ENCODE data around the gene LRCH3.
"Not testable (repeated sequence)": the region's sequence is repeated elsewhere in the genome, so short reads cannot be mapped to it uniquely, and the experiment has no call there.

LRCH3 gene

GRCh38 chr3:197880491-197881269 is 89.6 kb downstream of the LRCH3 start:
- CTCF ChIA-PET = no interaction called here
- POLR2A ChIA-PET = no interaction called here
- DNase-seq (ENCODE audit: extremely low spot score) = no peak
- no peak for TF ChIP-seq ZNF384 (IDR thresholded peaks at IDR 0.05)
- TF ChIP-seq SP1 (IDR thresholded peaks at IDR 0.05) = no peak
- TF ChIP-seq HDGF (IDR thresholded peaks at IDR 0.05; ENCODE audit: borderline replicate concordance) = no peak
- no peak for TF ChIP-seq FOXA1 (IDR thresholded peaks at IDR 0.05)
- TF ChIP-seq TARDBP (IDR thresholded peaks at IDR 0.05) = no peak
- TF ChIP-seq CTBP1 (IDR thresholded peaks at IDR 0.05; ENCODE audit: borderline replicate concordance) = no peak
- no peak for TF ChIP-seq LEF1 (IDR thresholded peaks at IDR 0.05; ENCODE audit: borderline replicate concordance)
- TF ChIP-seq ARNT (IDR thresholded peaks at IDR 0.05) = no peak
- TF ChIP-seq L3MBTL2 (conservative IDR thresholded peaks at IDR 0.05) = no peak
- TF ChIP-seq SUZ12 (IDR thresholded peaks at IDR 0.05) = no peak
- TF ChIP-seq FOXM1 (IDR thresholded peaks at IDR 0.05; ENCODE audit: borderline replicate concordance) = no peak
- TF ChIP-seq FOXK2 (IDR thresholded peaks at IDR 0.05) = no peak
- TF ChIP-seq ELF4 (IDR thresholded peaks at IDR 0.05) = no peak
- no peak for TF ChIP-seq NFRKB (IDR thresholded peaks at IDR 0.05)
- TF ChIP-seq BHLHE40 (IDR thresholded peaks at IDR 0.05; ENCODE audit: borderline replicate concordance) = no peak
- TF ChIP-seq PKNOX1 (IDR thresholded peaks at IDR 0.05) = no peak

- CTCF ChIA-PET = no interaction called here
- DNase-seq (ENCODE audit: extremely low spot score) = no peak
- POLR2A ChIA-PET = no interaction called here
- no peak for TF ChIP-seq LEF1 (IDR thresholded peaks at IDR 0.05; ENCODE audit: borderline replicate concordance)
- no peak for TF ChIP-seq SUZ12 (IDR thresholded peaks at IDR 0.05)
- TF ChIP-seq SP1 (IDR thresholded peaks at IDR 0.05) = no peak
- no peak for TF ChIP-seq TARDBP (IDR thresholded peaks at IDR 0.05)
- TF ChIP-seq FOXA1 (IDR thresholded peaks at IDR 0.05) = no peak
- no peak for TF ChIP-seq BHLHE40 (IDR thresholded peaks at IDR 0.05; ENCODE audit: borderline replicate concordance)
- TF ChIP-seq PKNOX1 (IDR thresholded peaks at IDR 0.05) = no peak
- TF ChIP-seq NFRKB (IDR thresholded peaks at IDR 0.05) = no peak
- TF ChIP-seq ARNT (IDR thresholded peaks at IDR 0.05) = no peak
- no peak for TF ChIP-seq FOXK2 (IDR thresholded peaks at IDR 0.05)
- TF ChIP-seq HDGF (IDR thresholded peaks at IDR 0.05; ENCODE audit: borderline replicate concordance) = no peak
- TF ChIP-seq ZNF384 (IDR thresholded peaks at IDR 0.05) = no peak
- no peak for TF ChIP-seq FOXM1 (IDR thresholded peaks at IDR 0.05; ENCODE audit: borderline replicate concordance)
- TF ChIP-seq L3MBTL2 (conservative IDR thresholded peaks at IDR 0.05) = no peak
- no peak for TF ChIP-seq ELF4 (IDR thresholded peaks at IDR 0.05)
- TF ChIP-seq CTBP1 (IDR thresholded peaks at IDR 0.05; ENCODE audit: borderline replicate concordance) = no peak
Measured at GRCh38 chr3:197881270-197881969, 90.4 kb downstream of the LRCH3 start.

- POLR2A ChIA-PET = no interaction called here
- DNase-seq (ENCODE audit: extremely low spot score) = no peak
- CTCF ChIA-PET = no interaction called here
- TF ChIP-seq FOXK2 (IDR thresholded peaks at IDR 0.05) (no peak), BHLHE40 (IDR thresholded peaks at IDR 0.05; ENCODE audit: borderline replicate concordance) (no peak), NFRKB (IDR thresholded peaks at IDR 0.05) (no peak), FOXM1 (IDR thresholded peaks at IDR 0.05; ENCODE audit: borderline replicate concordance) (no peak), PKNOX1 (IDR thresholded peaks at IDR 0.05) (no peak), LEF1 (IDR thresholded peaks at IDR 0.05; ENCODE audit: borderline replicate concordance) (no peak), CTBP1 (IDR thresholded peaks at IDR 0.05; ENCODE audit: borderline replicate concordance) (no peak), FOXA1 (IDR thresholded peaks at IDR 0.05) (no peak), SP1 (IDR thresholded peaks at IDR 0.05) (no peak), HDGF (IDR thresholded peaks at IDR 0.05; ENCODE audit: borderline replicate concordance) (no peak)
Measured at GRCh38 chr3:197881970-197882338, 90.9 kb downstream of the LRCH3 start.

GRCh38 chr3:197882586-197882985 is 91.5 kb downstream of the LRCH3 start:
- POLR2A ChIA-PET = no interaction called here
- DNase-seq (ENCODE audit: extremely low spot score) = no peak
- no peak for TF ChIP-seq SP1 (IDR thresholded peaks at IDR 0.05)
- TF ChIP-seq FOXM1 (IDR thresholded peaks at IDR 0.05; ENCODE audit: borderline replicate concordance) = no peak
- TF ChIP-seq ZNF384 (IDR thresholded peaks at IDR 0.05) = no peak
- no peak for TF ChIP-seq FOXK2 (IDR thresholded peaks at IDR 0.05)
- no peak for TF ChIP-seq L3MBTL2 (conservative IDR thresholded peaks at IDR 0.05)
- no peak for TF ChIP-seq NFRKB (IDR thresholded peaks at IDR 0.05)
- CTCF ChIA-PET = no interaction called here

- POLR2A ChIA-PET = no interaction called here
- TF ChIP-seq FOXM1 (IDR thresholded peaks at IDR 0.05; ENCODE audit: borderline replicate concordance) (no peak), PKNOX1 (IDR thresholded peaks at IDR 0.05) (no peak), TARDBP (IDR thresholded peaks at IDR 0.05) (no peak), SP1 (IDR thresholded peaks at IDR 0.05) (no peak), ELF4 (IDR thresholded peaks at IDR 0.05) (no peak)
- CTCF ChIA-PET = no interaction called here
- DNase-seq (ENCODE audit: extremely low spot score) = no peak
Measured at GRCh38 chr3:197883541-197883940, 92.5 kb downstream of the LRCH3 start.

GRCh38 chr3:197884330-197884729 is 93.3 kb downstream of the LRCH3 start:
- POLR2A ChIA-PET; CTCF ChIA-PET; DNase-seq (ENCODE audit: extremely low spot score): not testable (repeated sequence)

- DNase-seq (ENCODE audit: extremely low spot score); CTCF ChIA-PET; POLR2A ChIA-PET: not testable (repeated sequence)
Measured at GRCh38 chr3:197886052-197886451, 95.0 kb downstream of the LRCH3 start.

- POLR2A ChIA-PET; CTCF ChIA-PET; DNase-seq (ENCODE audit: extremely low spot score): not testable (repeated sequence)
Measured at GRCh38 chr3:197887430-197888053, 96.5 kb downstream of the LRCH3 start.
